SK-N-SH (cell line): ENCODE measurements around the gene WIPI1. TPM values are rescaled to one million over a fixed set of nuclear protein-coding genes. Genes with fewer than 3 reads are reported as not detected.

Experiments used
- CTCF ChIA-PET: fragments of 300-600, 350-600 bp; formaldehyde crosslinking; extraction: SDS; loops from one replicate; lab custom pipeline; 2021; lab: Yijun Ruan, JAX
- POLR2A ChIA-PET: fragments of 350-600 bp; sonication (Branson Sonifier 250); formaldehyde crosslinking; extraction: SDS; loops from one replicate; lab custom pipeline; 2020; ENCODE audit warnings: antibody characterized with exemption, inconsistent platforms; lab: Yijun Ruan, JAX
- DNase-seq: peaks from one replicate; pipeline ENCODE4 v3.0.0; 2012
- H2AFZ ChIP-seq: fragments of 200-600 bp; sonication (generic); 2 replicates; pipeline ENCODE4 v1.8.1; 2016; ENCODE audit warnings: antibody characterized with exemption, mild to moderate bottlenecking, low read depth
- H3F3A ChIP-seq: fragments of 200-600 bp; sonication (generic); replicated peaks from 2 replicates; pipeline ENCODE3; 2016; ENCODE audit warnings: antibody characterized with exemption, mild to moderate bottlenecking; ENCODE audit not compliant: insufficient read depth
- H3K27ac ChIP-seq, 2 experiments: fragments of 200-500 bp in 1 of 2; fragments of 200-600 bp in 1 of 2; sonication (Bioruptor generic) in 1 of 2; sonication (generic), shearing (Covaris generic) in 1 of 2; 2 replicates each; pipeline versions ENCODE4 v1.5.1 to v1.6.1; 2014 to 2016; ENCODE audit warnings: low read depth in 2 of 2, inconsistent platforms in 1 of 2, low read length in 1 of 2, mild to moderate bottlenecking in 1 of 2, mixed read lengths in 1 of 2
- H3K27me3 ChIP-seq: fragments of 200-600 bp; sonication (generic), shearing (Covaris generic); 2 replicates; pipeline ENCODE4 v1.6.1; 2016; ENCODE audit warnings: mixed run types; ENCODE audit not compliant: insufficient read depth
- H3K36me3 ChIP-seq, 2 experiments: fragments of 200-500 bp in 1 of 2; fragments of 200-600 bp in 1 of 2; sonication (Bioruptor generic) in 1 of 2; sonication (generic) in 1 of 2; replicated peaks in 1 of 2; 2 replicates each; pipeline versions ENCODE3 to v1.5.1; 2014 to 2016; ENCODE audit warnings: low read length in 1 of 2, mild to moderate bottlenecking in 1 of 2; ENCODE audit not compliant: insufficient read depth in 2 of 2, control insufficient read depth in 1 of 2
- H3K4me1 ChIP-seq, 2 experiments: fragments of 200-500 bp in 1 of 2; fragments of 200-600 bp in 1 of 2; sonication (Bioruptor generic) in 1 of 2; sonication (generic), shearing (Covaris generic) in 1 of 2; 2 replicates each; pipeline versions ENCODE4 v1.5.1 to v1.6.1; 2014 to 2016; ENCODE audit warnings: low read depth in 1 of 2, low read length in 1 of 2, mixed run types in 1 of 2; ENCODE audit not compliant: insufficient read depth in 2 of 2, control insufficient read depth in 1 of 2
- H3K4me2 ChIP-seq: fragments of 200-600 bp; sonication (generic), shearing (Covaris generic); 2 replicates; pipeline ENCODE4 v1.6.1; 2017; ENCODE audit warnings: mixed run types
- H3K4me3 ChIP-seq, 2 experiments: fragments of 200-500 bp in 1 of 2; fragments of 200-600 bp in 1 of 2; sonication (Bioruptor generic) in 1 of 2; sonication (generic), shearing (Covaris generic) in 1 of 2; 2 replicates each; pipeline versions ENCODE4 v1.5.1 to v1.8.1; 2014 to 2016; ENCODE audit warnings: low read depth in 2 of 2, inconsistent platforms in 1 of 2, low read length in 1 of 2, mild to moderate bottlenecking in 1 of 2, mixed read lengths in 1 of 2, moderate library complexity in 1 of 2
- H3K79me2 ChIP-seq: fragments of 200-600 bp; sonication (generic); 2 replicates; pipeline ENCODE4 v1.8.1; 2017; ENCODE audit warnings: mild to moderate bottlenecking; ENCODE audit not compliant: insufficient read depth
- H3K9ac ChIP-seq: fragments of 200-600 bp; sonication (generic); 2 replicates; pipeline ENCODE4 v1.6.1; 2017; ENCODE audit warnings: mixed run types
- H3K9me2 ChIP-seq: fragments of 200-600 bp; sonication (generic); 2 replicates; pipeline ENCODE4 v1.6.1; 2017; ENCODE audit warnings: mixed run types
- H3K9me3 ChIP-seq: fragments of 200-600 bp; sonication (generic); 2 replicates; pipeline ENCODE4 v1.6.1; 2017; ENCODE audit warnings: mixed run types, mild to moderate bottlenecking, moderate library complexity
- H4K20me1 ChIP-seq: fragments of 200-600 bp; sonication (generic); 2 replicates; pipeline ENCODE4 v1.6.1; 2017; ENCODE audit warnings: mild to moderate bottlenecking, mixed run types; ENCODE audit not compliant: insufficient read depth
- CHD2 ChIP-seq: fragments of 150-350 bp; IDR thresholded peaks from 2 replicates; pipeline ENCODE4 v1.6.1; 2018; ENCODE audit warnings: low read length; ENCODE audit not compliant: partially characterized antibody
- ELF1 ChIP-seq: IDR thresholded peaks from 2 replicates; pipeline ENCODE4 v1.4.0; 2012
- EZH2phosphoT487 ChIP-seq: fragments of 200-600 bp; sonication (generic); IDR thresholded peaks from 2 replicates; pipeline ENCODE4 v1.6.1; 2017; ENCODE audit warnings: low read depth, mixed run types, mild to moderate bottlenecking, antibody characterized with exemption, moderate library complexity, borderline replicate concordance
- FOSL2 ChIP-seq: IDR thresholded peaks from 2 replicates; pipeline ENCODE4 v1.4.0; 2012; ENCODE audit warnings: low read depth, mild to moderate bottlenecking, moderate library complexity, borderline replicate concordance
- FOXJ3 ChIP-seq: sonication (generic); formaldehyde crosslinking; IDR thresholded peaks from 2 replicates; pipeline ENCODE4 v1.5.1; 2020; ENCODE audit warnings: mild to moderate bottlenecking, missing genetic modification reagents
- FOXM1 ChIP-seq: IDR thresholded peaks from 2 replicates; pipeline ENCODE4 v1.4.0; 2012; ENCODE audit warnings: low read depth, mild to moderate bottlenecking
- GABPA ChIP-seq: IDR thresholded peaks from 2 replicates; pipeline ENCODE4 v1.4.0; 2012; ENCODE audit warnings: low read depth, mild to moderate bottlenecking
- GATA2 ChIP-seq: sonication (generic); formaldehyde crosslinking; IDR thresholded peaks from 2 replicates; pipeline ENCODE4 v1.5.0; 2020; ENCODE audit warnings: mild to moderate bottlenecking, missing genetic modification reagents
- MEF2A ChIP-seq: IDR thresholded peaks from 2 replicates; pipeline ENCODE4 v1.4.0; 2012; ENCODE audit warnings: low read depth, borderline replicate concordance
- MXI1 ChIP-seq: IDR thresholded peaks from 2 replicates; pipeline ENCODE4 v1.6.1; 2012; ENCODE audit warnings: mild to moderate bottlenecking, low read depth, low read length, improper control_type of control experiment
- POLR2AphosphoS5 ChIP-seq: IDR thresholded peaks from 2 replicates; pipeline ENCODE4 v1.6.1; 2012; ENCODE audit warnings: low read depth, low read length
- RAD21 ChIP-seq: IDR thresholded peaks from 2 replicates; pipeline ENCODE4 v1.6.1; 2012; ENCODE audit warnings: mild to moderate bottlenecking, low read length
- RFX5 ChIP-seq: IDR thresholded peaks from 2 replicates; pipeline ENCODE4 v1.6.1; 2012; ENCODE audit warnings: mild to moderate bottlenecking, improper control_type of control experiment, low read length
- RXRA ChIP-seq: IDR thresholded peaks from 2 replicates; pipeline ENCODE4 v1.4.0; 2012; ENCODE audit warnings: low read depth, mild to moderate bottlenecking, borderline replicate concordance
- SIN3A ChIP-seq: IDR thresholded peaks from 2 replicates; pipeline ENCODE4 v1.6.1; 2012; ENCODE audit warnings: low read depth, mild to moderate bottlenecking, low read length, moderate library complexity, borderline replicate concordance
- TEAD4 ChIP-seq: IDR thresholded peaks from 2 replicates; pipeline ENCODE4 v1.4.0; 2012; ENCODE audit warnings: mild to moderate bottlenecking, borderline replicate concordance; ENCODE audit not compliant: insufficient read depth
- YY1 ChIP-seq: IDR thresholded peaks from 2 replicates; pipeline ENCODE4 v1.4.0; 2012; ENCODE audit warnings: low read depth, mild to moderate bottlenecking
- WGBS: methylation state at CpG from one replicate; pipeline ENCODE4 v1.1.6; 2017; ENCODE audit warnings: low lambda C conversion rate; 5-methylcytosine and 5-hydroxymethylcytosine counted together
- polyA plus RNA-seq, 3 experiments: library from polyadenylated mRNA; depleted of rRNA; stranded (reverse); fragments of >200 nt; gene quantifications; 2 replicates each; pipeline ENCODE4 v1.2.3, GENCODE V29; 2012
- TF ChIP-seq, protein P1 (sequence below): IDR thresholded peaks from 2 replicates; pipeline ENCODE4; 2012
- TF ChIP-seq, protein P2 (sequence below): fragments of 200-600 bp; sonication (generic); IDR thresholded peaks from 2 replicates; pipeline ENCODE4 v1.6.1; 2017; ENCODE audit warnings: antibody characterized with exemption, mild to moderate bottlenecking, moderate library complexity
- TF ChIP-seq, protein P3 (sequence below): IDR thresholded peaks from 2 replicates; pipeline ENCODE4 v1.4.0; 2012; ENCODE audit warnings: low read depth, borderline replicate concordance

WIPI1 gene
- polyA plus RNA-seq, 1 of the 3 experiments (the other 2 are of a cell fraction): 52.7 TPM

DNA sequence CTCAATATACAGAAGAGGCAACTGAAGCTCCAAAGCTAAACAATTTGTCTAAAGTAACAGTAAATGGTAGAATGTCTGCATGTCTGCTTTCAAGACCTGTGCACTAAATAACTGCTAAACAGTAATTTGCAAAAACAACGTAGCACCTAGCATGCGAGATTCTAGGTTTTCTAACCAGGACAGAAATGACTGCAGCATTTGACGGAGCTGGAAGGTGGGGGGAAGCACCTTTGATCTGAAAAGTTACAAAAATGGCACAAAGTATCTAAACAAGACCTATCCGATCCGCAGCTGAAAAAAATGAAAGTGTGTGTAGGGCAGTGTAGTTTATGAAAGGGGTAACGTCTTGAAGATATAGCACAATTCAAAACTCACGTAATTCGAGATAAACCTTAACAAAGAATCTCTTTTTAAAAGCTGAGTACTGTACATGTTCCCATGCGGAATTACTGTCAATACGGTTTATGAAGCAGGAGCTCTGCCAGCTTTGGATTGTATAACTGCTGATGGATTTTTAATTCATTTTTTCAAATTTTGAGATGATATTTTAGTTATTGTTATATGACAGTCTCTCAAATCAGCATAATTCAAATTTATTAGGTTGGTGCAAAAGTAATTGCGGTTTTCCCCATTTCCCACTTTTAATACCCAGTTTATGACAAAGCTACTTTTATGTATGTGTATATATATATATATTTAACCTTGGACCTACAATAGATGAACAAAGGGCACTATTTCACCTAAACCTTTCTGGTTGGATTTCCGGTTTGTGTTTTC lies 1.2 kb upstream of the WIPI1 start:
- no peaks in the 10 kb centered on the region for H3K9me2 ChIP-seq
- CTCF ChIA-PET: interaction anchor here (0.7 to 6.0 kb wide), 23 partner anchors 8 to 567 kb away, joined by 3 to 63 read pairs (median 4); no protein-coding TSS in a partner anchor
- peaks cover 0 to 3% of the 10 kb centered on the region in 2 experiments for H3K36me3 ChIP-seq
- no peaks in the 10 kb centered on the region for H3K9me3 ChIP-seq
- WGBS: 29% methylated on average over 12 of the region's 12 CpGs
- POLR2A ChIA-PET: interaction anchor here (1.4 to 1.8 kb wide), 2 partner anchors 211 to 253 kb away, joined by 3 to 9 read pairs; partner anchors contain the start of gene AMZ2
- H2AFZ ChIP-seq: peak overlapping the region; percentile 80
- peaks cover 8% of the 10 kb centered on the region; the same call in 1 of the 2 replicates for H4K20me1 ChIP-seq
- no peak for TF ChIP-seq YY1
- TF ChIP-seq GABPA: no peak
- no peak for TF ChIP-seq TEAD4
- no peak for TF ChIP-seq FOXM1
- TF ChIP-seq, protein P1, sequence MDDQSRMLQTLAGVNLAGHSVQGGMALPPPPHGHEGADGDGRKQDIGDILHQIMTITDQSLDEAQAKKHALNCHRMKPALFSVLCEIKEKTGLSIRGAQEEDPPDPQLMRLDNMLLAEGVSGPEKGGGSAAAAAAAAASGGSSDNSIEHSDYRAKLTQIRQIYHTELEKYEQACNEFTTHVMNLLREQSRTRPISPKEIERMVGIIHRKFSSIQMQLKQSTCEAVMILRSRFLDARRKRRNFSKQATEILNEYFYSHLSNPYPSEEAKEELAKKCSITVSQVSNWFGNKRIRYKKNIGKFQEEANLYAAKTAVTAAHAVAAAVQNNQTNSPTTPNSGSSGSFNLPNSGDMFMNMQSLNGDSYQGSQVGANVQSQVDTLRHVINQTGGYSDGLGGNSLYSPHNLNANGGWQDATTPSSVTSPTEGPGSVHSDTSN: no peak
- no peak for TF ChIP-seq EZH2phosphoT487
- no peak for TF ChIP-seq RXRA
- TF ChIP-seq FOXJ3: no peak
- TF ChIP-seq CHD2: no peak
- no peak for TF ChIP-seq ELF1
- TF ChIP-seq POLR2AphosphoS5: no peak
- no peak for TF ChIP-seq MXI1
- no peak for TF ChIP-seq RFX5
- no peak for TF ChIP-seq GATA2
- TF ChIP-seq, all 33 proteins: peak for 0
- Histone ChIP-seq H3F3A (peaks cover 18% of the 10 kb centered on the region), H3K79me2 (peaks cover 27% of the 10 kb centered on the region), H3K4me2 (peak overlapping the region; percentile 90), H3K27me3 (no peaks in the 10 kb centered on the region), H3K27ac (peak overlapping the region in 1 of 2 experiments; percentile 18; a peak in 1 of 4 replicates), H3K4me3 (peak overlapping the region; percentile 62 to 77), H3K9ac (peak overlapping the region; percentile 51; the same call in 1 of the 2 replicates), H3K4me1 (peaks cover 8 to 25% of the 10 kb centered on the region in 2 experiments; a peak in 3 of 4 replicates)
- DNase-seq: no peak

DNA sequence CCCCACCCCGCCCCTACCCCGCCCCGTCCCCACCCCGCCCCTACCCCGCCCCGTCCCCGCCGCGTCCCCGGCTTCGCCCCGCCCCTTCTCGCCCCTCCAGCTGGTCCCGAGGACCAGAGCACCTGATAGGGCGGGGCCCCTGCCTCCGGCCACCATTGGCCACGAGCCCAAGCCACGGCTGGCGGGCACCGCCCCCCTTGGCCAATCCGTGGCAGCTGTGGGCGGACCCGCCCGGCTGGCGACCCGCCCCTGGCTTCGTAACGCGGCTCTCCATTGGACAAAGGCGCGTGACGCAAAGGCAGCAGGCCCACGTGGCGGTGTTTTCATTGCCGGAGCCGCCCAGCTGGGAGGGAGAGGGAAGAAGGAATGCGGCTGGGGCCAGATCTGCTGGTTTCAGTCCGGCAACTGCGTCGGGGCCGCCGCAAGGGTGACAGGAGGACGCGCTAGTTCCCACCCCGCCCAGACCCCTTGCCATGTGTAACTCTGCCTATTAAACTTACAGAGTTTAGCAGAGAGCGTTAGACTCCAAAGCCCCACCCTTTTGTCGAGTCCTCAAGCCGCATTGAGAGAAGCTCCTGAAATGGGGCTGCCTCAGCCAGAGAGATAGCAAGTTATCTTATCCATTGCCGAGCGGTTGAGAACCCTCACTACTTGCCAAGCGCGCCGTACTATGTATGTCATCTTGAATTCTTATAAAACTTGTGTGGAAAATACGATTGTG lies 403 bp upstream of the WIPI1 start:
- peak overlapping the region; percentile 77 to 93 for H3K4me3 ChIP-seq
- H4K20me1 ChIP-seq: peaks cover 8% of the 10 kb centered on the region; the same call in 1 of the 2 replicates
- DNase-seq: peak; percentile 100
- ChIA-PET POLR2A (interaction anchor here (1.4 to 1.8 kb wide), 2 partner anchors 210 to 252 kb away, joined by 3 to 9 read pairs; partner anchors contain the start of gene AMZ2), CTCF (interaction anchor here (1.0 to 6.0 kb wide), 17 partner anchors 9 to 438 kb away, joined by 3 to 63 read pairs (median 7); no protein-coding TSS in a partner anchor)
- H3K4me2 ChIP-seq: peak overlapping the region; percentile 90
- H3K27me3 ChIP-seq: no peaks in the 10 kb centered on the region
- WGBS: 1% methylated on average over 42 of the region's 54 CpGs
- H3K36me3 ChIP-seq: peaks cover 3 to 4% of the 10 kb centered on the region in 2 experiments
- H3K4me1 ChIP-seq: peaks cover 8 to 23% of the 10 kb centered on the region in 2 experiments; a peak in 3 of 4 replicates
- peak overlapping the region in 1 of 2 experiments; percentile 18; a peak in 1 of 4 replicates for H3K27ac ChIP-seq
- H3K9me3 ChIP-seq: no peaks in the 10 kb centered on the region
- H2AFZ ChIP-seq: peak overlapping the region; percentile 80
- no peaks in the 10 kb centered on the region for H3K9me2 ChIP-seq
- peak overlapping the region; percentile 51; the same call in 1 of the 2 replicates for H3K9ac ChIP-seq
- H3F3A ChIP-seq: peaks cover 18% of the 10 kb centered on the region
- peaks cover 35% of the 10 kb centered on the region for H3K79me2 ChIP-seq
- TF ChIP-seq GATA2: no peak
- TF ChIP-seq SIN3A: peak; percentile 99
- TF ChIP-seq, protein P2, sequence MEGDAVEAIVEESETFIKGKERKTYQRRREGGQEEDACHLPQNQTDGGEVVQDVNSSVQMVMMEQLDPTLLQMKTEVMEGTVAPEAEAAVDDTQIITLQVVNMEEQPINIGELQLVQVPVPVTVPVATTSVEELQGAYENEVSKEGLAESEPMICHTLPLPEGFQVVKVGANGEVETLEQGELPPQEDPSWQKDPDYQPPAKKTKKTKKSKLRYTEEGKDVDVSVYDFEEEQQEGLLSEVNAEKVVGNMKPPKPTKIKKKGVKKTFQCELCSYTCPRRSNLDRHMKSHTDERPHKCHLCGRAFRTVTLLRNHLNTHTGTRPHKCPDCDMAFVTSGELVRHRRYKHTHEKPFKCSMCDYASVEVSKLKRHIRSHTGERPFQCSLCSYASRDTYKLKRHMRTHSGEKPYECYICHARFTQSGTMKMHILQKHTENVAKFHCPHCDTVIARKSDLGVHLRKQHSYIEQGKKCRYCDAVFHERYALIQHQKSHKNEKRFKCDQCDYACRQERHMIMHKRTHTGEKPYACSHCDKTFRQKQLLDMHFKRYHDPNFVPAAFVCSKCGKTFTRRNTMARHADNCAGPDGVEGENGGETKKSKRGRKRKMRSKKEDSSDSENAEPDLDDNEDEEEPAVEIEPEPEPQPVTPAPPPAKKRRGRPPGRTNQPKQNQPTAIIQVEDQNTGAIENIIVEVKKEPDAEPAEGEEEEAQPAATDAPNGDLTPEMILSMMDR: no peak
- peak; percentile 78 for TF ChIP-seq RFX5
- peak; percentile 78 for TF ChIP-seq CHD2
- TF ChIP-seq FOSL2: no peak
- TF ChIP-seq FOXM1: no peak
- TF ChIP-seq, protein P3, sequence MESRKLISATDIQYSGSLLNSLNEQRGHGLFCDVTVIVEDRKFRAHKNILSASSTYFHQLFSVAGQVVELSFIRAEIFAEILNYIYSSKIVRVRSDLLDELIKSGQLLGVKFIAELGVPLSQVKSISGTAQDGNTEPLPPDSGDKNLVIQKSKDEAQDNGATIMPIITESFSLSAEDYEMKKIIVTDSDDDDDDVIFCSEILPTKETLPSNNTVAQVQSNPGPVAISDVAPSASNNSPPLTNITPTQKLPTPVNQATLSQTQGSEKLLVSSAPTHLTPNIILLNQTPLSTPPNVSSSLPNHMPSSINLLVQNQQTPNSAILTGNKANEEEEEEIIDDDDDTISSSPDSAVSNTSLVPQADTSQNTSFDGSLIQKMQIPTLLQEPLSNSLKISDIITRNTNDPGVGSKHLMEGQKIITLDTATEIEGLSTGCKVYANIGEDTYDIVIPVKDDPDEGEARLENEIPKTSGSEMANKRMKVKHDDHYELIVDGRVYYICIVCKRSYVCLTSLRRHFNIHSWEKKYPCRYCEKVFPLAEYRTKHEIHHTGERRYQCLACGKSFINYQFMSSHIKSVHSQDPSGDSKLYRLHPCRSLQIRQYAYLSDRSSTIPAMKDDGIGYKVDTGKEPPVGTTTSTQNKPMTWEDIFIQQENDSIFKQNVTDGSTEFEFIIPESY: no peak
- no peak for TF ChIP-seq RAD21
- no peak for TF ChIP-seq MEF2A
- TF ChIP-seq YY1: no peak
- no peak for TF ChIP-seq POLR2AphosphoS5
